ENCODE data around the gene FMNL3.

DNA sequence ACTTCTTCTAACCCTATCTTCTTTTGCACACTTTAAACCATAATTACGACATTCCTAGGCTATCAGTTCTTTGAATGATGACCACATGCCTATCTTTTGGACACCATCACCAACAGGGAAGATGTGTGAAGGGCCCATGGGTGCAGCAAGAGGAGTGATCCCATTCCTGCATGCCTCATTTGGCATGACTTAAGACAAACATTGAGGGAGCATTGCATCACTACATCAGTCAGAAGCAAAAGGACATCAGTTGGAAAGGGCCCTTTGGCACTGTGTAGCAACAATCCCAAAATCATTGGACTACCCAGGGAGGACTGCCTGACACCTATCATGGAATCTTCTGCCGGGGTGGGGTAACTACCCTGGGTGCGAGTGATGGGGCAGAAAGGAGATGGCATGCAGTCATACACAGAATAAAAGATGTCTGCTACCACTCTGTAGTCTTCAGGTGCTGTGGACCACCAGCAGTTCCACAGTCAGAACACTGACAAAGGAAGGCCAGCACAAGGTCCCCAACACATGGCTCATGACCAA lies 23.4 kb upstream of the FMNL3 start:
- TF ChIP-seq, protein P1, sequence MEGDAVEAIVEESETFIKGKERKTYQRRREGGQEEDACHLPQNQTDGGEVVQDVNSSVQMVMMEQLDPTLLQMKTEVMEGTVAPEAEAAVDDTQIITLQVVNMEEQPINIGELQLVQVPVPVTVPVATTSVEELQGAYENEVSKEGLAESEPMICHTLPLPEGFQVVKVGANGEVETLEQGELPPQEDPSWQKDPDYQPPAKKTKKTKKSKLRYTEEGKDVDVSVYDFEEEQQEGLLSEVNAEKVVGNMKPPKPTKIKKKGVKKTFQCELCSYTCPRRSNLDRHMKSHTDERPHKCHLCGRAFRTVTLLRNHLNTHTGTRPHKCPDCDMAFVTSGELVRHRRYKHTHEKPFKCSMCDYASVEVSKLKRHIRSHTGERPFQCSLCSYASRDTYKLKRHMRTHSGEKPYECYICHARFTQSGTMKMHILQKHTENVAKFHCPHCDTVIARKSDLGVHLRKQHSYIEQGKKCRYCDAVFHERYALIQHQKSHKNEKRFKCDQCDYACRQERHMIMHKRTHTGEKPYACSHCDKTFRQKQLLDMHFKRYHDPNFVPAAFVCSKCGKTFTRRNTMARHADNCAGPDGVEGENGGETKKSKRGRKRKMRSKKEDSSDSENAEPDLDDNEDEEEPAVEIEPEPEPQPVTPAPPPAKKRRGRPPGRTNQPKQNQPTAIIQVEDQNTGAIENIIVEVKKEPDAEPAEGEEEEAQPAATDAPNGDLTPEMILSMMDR (IDR thresholded peaks at IDR 0.05): no peak
- TF ChIP-seq POLR2AphosphoS5 (IDR thresholded peaks at IDR 0.05): no peak
- no peak for TF ChIP-seq POLR2A (IDR thresholded peaks at IDR 0.05)
- no peak for TF ChIP-seq EP300 (IDR thresholded peaks at IDR 0.05)
